ENCODE measurements around the gene BICRA. TPM values are rescaled to one million over a fixed set of nuclear protein-coding genes. Genes with fewer than 3 reads are reported as not detected.

Gene BICRA
- total and polyA plus RNA-seq, 2 donors (not counting 1 experiment from before 2014, with no cell fraction given) = 14.1 to 34.7 TPM

DNA sequence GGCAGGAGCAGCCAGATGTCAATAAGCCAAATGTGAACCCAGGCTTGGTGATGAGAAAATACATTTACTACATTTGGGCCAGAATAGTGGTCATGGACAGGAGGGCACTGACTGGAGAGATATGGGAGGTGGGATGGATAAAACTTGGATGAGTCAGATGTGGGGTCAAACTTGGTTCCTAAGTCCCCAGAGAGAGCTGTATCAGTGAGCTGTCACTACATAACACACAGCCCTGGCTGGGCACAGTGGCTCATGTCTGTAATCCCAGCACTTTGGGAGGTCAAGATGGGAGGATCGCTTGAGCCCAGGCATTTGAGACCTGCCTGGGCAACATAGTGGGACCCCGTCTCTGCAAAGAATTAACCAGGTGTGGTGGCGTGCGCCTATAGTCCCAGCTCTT, 52.7 kb downstream of the BICRA start:
- H3K27me3 ChIP-seq (replicated peaks in 1 of 4; ENCODE audit: control extremely low read depth in 1 of 4, control insufficient read depth in 3 of 4, insufficient read depth in 4 of 4, low read length in 3 of 4) = no peaks in the 10 kb centered on the region
- ATAC-seq (ENCODE audit: low read depth) (no peak), DNase-seq (no peak)
- Mint-ChIP-seq H3K9me3 (ENCODE audit: insufficient read depth) (no peaks in the 10 kb centered on the region), H3K27me3 (no peaks in the 10 kb centered on the region), H3K4me3 (no peak overlapping the region), H3K27ac (no peak overlapping the region), H3K4me1 (peaks cover 6% of the 10 kb centered on the region)
- no peak overlapping the region for H3K9ac ChIP-seq (ENCODE audit: low read length)
- 98% methylated on average over 4 of the region's 4 CpGs for WGBS (ENCODE audit: insufficient coverage)
- no peak overlapping the region for H3K4me2 ChIP-seq (replicated peaks; ENCODE audit: low read depth, low read length, poor library complexity, severe bottlenecking)
- no peaks in the 10 kb centered on the region for H3K4me1 ChIP-seq (ENCODE audit: control insufficient read depth in 2 of 2, insufficient read depth in 2 of 2, low read length in 2 of 2)
- H3K36me3 ChIP-seq (replicated peaks in 1 of 2; ENCODE audit: control extremely low read depth in 1 of 2, control insufficient read depth in 1 of 2, extremely low read depth in 1 of 2, insufficient read depth in 2 of 2, low read length in 1 of 2) = peaks cover 4 to 16% of the 10 kb centered on the region in 2 experiments
- no peak for TF ChIP-seq EZH2 (IDR thresholded peaks at IDR 0.05; ENCODE audit: borderline replicate concordance, insufficient read depth, low read depth, low read length, poor library complexity, severe bottlenecking)
- TF ChIP-seq CTCF (IDR thresholded peaks at IDR 0.05) = no peak
- peaks cover 92% of the 10 kb centered on the region for H3K79me2 ChIP-seq (ENCODE audit: control insufficient read depth, insufficient read depth, low read length)
- peaks cover 0 to 5% (median 0%) of the 10 kb centered on the region in 3 donors for H3K9me3 ChIP-seq (ENCODE audit: control extremely low read depth in 1 of 3, control insufficient read depth in 2 of 3, insufficient read depth in 1 of 3, low read length in 2 of 3)
- no peak overlapping the region for H2AFZ ChIP-seq (ENCODE audit: insufficient read depth, low read depth, low read length, poor library complexity, severe bottlenecking)
- POLR2A ChIA-PET = no interaction called here
- peaks cover 94% of the 10 kb centered on the region for H4K20me1 ChIP-seq (ENCODE audit: control insufficient read depth, insufficient read depth, low read length, poor library complexity, severe bottlenecking)
- CTCF ChIA-PET = no interaction called here
- intact Hi-C loops (cut with micrococcal nuclease) = no loop called here
- no peak overlapping the region for H3K4me3 ChIP-seq (ENCODE audit: control extremely low read depth in 1 of 5, extremely low read depth in 1 of 5, insufficient read depth in 1 of 5, low read depth in 2 of 5, low read length in 4 of 5)
- no peak overlapping the region for H3K27ac ChIP-seq (ENCODE audit: low read length in 2 of 2)

DNA sequence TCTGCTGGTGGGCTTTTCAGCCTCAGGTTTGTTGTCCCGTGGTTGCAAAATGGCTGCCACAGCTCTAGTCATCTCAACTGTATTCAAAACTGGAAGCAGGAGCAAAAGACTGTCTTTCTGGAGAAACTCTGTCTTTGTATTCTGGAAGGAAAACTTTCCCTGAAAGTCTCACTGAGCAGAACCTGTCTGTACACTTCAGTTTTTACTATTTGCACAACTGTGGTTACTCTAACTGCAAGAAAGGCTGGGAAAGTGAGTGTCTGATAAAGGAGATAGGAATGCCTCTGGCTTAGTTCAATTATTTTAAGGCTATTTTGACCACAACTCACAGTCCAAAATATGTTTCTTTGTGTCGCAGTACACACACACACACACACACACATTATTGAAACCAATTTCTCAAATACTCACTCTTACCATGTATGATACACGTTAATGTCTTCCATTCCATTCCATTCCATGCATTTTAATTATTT, 54.5 kb downstream of the BICRA start:
- intact Hi-C loops (cut with micrococcal nuclease) = no loop called here
- no peak overlapping the region for H3K4me2 ChIP-seq (replicated peaks; ENCODE audit: low read depth, low read length, poor library complexity, severe bottlenecking)
- no peak overlapping the region for H3K27ac ChIP-seq (ENCODE audit: low read length in 2 of 2)
- H3K4me1 Mint-ChIP-seq = peaks cover 6% of the 10 kb centered on the region
- ChIA-PET CTCF (no interaction called here), POLR2A (no interaction called here)
- H4K20me1 ChIP-seq (ENCODE audit: control insufficient read depth, insufficient read depth, low read length, poor library complexity, severe bottlenecking) = peaks cover 94% of the 10 kb centered on the region
- ATAC-seq (ENCODE audit: low read depth) (no peak), DNase-seq (no peak)
- no peaks in the 10 kb centered on the region for H3K27me3 ChIP-seq (replicated peaks in 1 of 4; ENCODE audit: control extremely low read depth in 1 of 4, control insufficient read depth in 3 of 4, insufficient read depth in 4 of 4, low read length in 3 of 4)
- whole genome bisulfite sequencing (ENCODE audit: insufficient coverage) = 100% methylated on average over 2 of the region's 3 CpGs
- H3K79me2 ChIP-seq (ENCODE audit: control insufficient read depth, insufficient read depth, low read length) = peaks cover 86% of the 10 kb centered on the region
- H3K36me3 ChIP-seq (replicated peaks in 1 of 2; ENCODE audit: control extremely low read depth in 1 of 2, control insufficient read depth in 1 of 2, extremely low read depth in 1 of 2, insufficient read depth in 2 of 2, low read length in 1 of 2) = peaks cover 4 to 12% of the 10 kb centered on the region in 2 experiments
- H3K27me3 Mint-ChIP-seq = no peaks in the 10 kb centered on the region
- H3K4me3 Mint-ChIP-seq = no peak overlapping the region
- H2AFZ ChIP-seq (ENCODE audit: insufficient read depth, low read depth, low read length, poor library complexity, severe bottlenecking) = no peak overlapping the region
- no peaks in the 10 kb centered on the region for H3K9me3 Mint-ChIP-seq (ENCODE audit: insufficient read depth)
- no peak overlapping the region for H3K9ac ChIP-seq (ENCODE audit: low read length)
- H3K27ac Mint-ChIP-seq = no peak overlapping the region
- H3K9me3 ChIP-seq (ENCODE audit: control extremely low read depth in 1 of 3, control insufficient read depth in 2 of 3, insufficient read depth in 1 of 3, low read length in 2 of 3) = peaks cover 0 to 5% (median 0%) of the 10 kb centered on the region in 3 donors
- H3K4me3 ChIP-seq (ENCODE audit: control extremely low read depth in 1 of 5, extremely low read depth in 1 of 5, insufficient read depth in 1 of 5, low read depth in 2 of 5, low read length in 4 of 5) = no peak overlapping the region
- H3K4me1 ChIP-seq (ENCODE audit: control insufficient read depth in 2 of 2, insufficient read depth in 2 of 2, low read length in 2 of 2) = no peaks in the 10 kb centered on the region
- TF ChIP-seq EZH2 (IDR thresholded peaks at IDR 0.05; ENCODE audit: borderline replicate concordance, insufficient read depth, low read depth, low read length, poor library complexity, severe bottlenecking) = no peak
- no peak for TF ChIP-seq CTCF (IDR thresholded peaks at IDR 0.05)
